ENCODE data around the gene SIGLEC1.

The SIGLEC1 gene

GRCh38 chr20:3693376-3693775 lies 19.0 kb downstream of the SIGLEC1 start:
- TF ChIP-seq, protein P1, sequence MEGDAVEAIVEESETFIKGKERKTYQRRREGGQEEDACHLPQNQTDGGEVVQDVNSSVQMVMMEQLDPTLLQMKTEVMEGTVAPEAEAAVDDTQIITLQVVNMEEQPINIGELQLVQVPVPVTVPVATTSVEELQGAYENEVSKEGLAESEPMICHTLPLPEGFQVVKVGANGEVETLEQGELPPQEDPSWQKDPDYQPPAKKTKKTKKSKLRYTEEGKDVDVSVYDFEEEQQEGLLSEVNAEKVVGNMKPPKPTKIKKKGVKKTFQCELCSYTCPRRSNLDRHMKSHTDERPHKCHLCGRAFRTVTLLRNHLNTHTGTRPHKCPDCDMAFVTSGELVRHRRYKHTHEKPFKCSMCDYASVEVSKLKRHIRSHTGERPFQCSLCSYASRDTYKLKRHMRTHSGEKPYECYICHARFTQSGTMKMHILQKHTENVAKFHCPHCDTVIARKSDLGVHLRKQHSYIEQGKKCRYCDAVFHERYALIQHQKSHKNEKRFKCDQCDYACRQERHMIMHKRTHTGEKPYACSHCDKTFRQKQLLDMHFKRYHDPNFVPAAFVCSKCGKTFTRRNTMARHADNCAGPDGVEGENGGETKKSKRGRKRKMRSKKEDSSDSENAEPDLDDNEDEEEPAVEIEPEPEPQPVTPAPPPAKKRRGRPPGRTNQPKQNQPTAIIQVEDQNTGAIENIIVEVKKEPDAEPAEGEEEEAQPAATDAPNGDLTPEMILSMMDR (IDR thresholded peaks at IDR 0.05; ENCODE audit: insufficient read depth, low read length, missing control alignments): no peak

DNA sequence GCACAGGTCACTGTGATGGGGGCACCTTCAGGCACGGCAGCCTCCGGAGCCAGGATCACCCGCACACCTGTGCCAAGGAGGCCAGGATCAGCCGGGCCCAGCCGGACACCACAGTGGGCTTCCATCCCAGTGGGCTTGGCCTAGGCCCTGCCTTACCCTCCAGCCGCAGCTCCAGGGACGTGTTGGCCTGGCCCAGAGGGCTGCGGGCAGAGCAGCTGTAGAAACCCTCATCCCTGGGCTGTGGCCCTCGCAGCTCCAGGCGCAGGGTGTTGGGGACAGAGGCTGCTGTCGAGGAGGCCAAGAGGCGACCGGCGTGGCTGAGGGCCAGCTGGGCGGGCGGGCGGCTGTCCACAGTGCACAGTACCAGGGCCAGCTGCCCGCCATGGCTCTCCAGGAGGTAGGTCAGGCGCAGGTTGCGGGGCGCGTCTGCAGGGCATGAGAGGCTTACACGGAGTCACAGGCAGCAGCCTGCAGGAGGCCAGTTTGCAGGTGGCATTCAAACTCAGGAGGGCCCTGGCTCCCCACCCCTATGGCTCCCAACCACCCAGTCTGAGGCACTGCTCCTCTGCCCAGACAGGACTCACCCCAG lies 19.6 kb downstream of the SIGLEC1 start:
- ChIA-PET CTCF (interaction anchor here (0.9 to 43.4 kb wide), 2 partner anchors 15 to 16 kb away, joined by 3 to 1151 read pairs; partner anchors contain the start of gene SIGLEC1), POLR2A (no interaction called here)
- H3K4me3 ChIP-seq (ENCODE audit: low read depth, low read length): no peak overlapping the region
- TF ChIP-seq, protein P1 (IDR thresholded peaks at IDR 0.05; ENCODE audit: insufficient read depth, low read length, missing control alignments): no peak
- no peak for DNase-seq (ENCODE audit: low read depth, low spot score)

More at GRCh38 chr20:3693376-3693775, 19.0 kb downstream of the SIGLEC1 start:
- ChIA-PET POLR2A (no interaction called here), CTCF (interaction anchor here (0.9 to 43.4 kb wide), 3 partner anchors 14 to 57 kb away, joined by 3 to 1151 read pairs (median 3); partner anchors contain the start of gene SIGLEC1)
- DNase-seq (ENCODE audit: low read depth, low spot score): no peak
- no peak overlapping the region for H3K4me3 ChIP-seq (ENCODE audit: low read depth, low read length)

DNA sequence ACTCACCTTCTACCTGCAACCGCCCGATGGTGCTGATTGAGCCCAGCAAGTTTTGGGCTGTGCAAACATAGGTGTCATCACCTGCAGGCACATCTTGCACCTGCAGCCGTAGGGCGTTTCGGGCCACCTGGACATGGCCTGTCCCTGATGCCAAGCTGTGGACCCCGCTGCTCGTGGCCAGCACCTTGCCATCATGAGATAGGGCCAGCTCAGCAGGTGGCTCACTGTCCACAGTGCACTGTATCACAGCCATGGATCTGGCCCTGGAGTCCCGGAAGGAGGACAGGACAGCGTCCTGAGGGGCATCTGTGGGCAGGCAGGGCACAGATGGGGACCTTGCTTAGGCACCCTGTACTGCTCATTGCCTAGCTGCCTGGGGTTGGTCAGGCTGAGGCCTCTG lies 20.5 kb downstream of the SIGLEC1 start:
- no peak overlapping the region for H3K4me3 ChIP-seq (ENCODE audit: low read depth, low read length)
- TF ChIP-seq, protein P1 (IDR thresholded peaks at IDR 0.05; ENCODE audit: insufficient read depth, low read length, missing control alignments): no peak
- no peak for DNase-seq (ENCODE audit: low read depth, low spot score)
- POLR2A ChIA-PET: interaction anchor here (0.9 kb wide), 1 partner anchor 23 kb away, joined by 3 read pairs; no protein-coding TSS in a partner anchor
- CTCF ChIA-PET: interaction anchor here (43.4 kb wide), 1 partner anchor 16 kb away, joined by 1151 read pairs; the partner anchor contains the start of gene SIGLEC1

GRCh38 chr20:3691306-3691705 lies 21.1 kb downstream of the SIGLEC1 start:
- no peak for DNase-seq (ENCODE audit: low read depth, low spot score)
- POLR2A ChIA-PET: interaction anchor here (0.9 kb wide), 1 partner anchor 23 kb away, joined by 3 read pairs; no protein-coding TSS in a partner anchor
- H3K4me3 ChIP-seq (ENCODE audit: low read depth, low read length): no peak overlapping the region
- TF ChIP-seq, protein P1 (IDR thresholded peaks at IDR 0.05; ENCODE audit: insufficient read depth, low read length, missing control alignments): no peak
- CTCF ChIA-PET: interaction anchor here (43.4 kb wide), 1 partner anchor 16 kb away, joined by 1151 read pairs; the partner anchor contains the start of gene SIGLEC1

- no peak for DNase-seq (ENCODE audit: low read depth, low spot score)
- no peak overlapping the region for H3K4me3 ChIP-seq (ENCODE audit: low read depth, low read length)
- ChIA-PET CTCF (interaction anchor here (1.2 to 43.4 kb wide), 2 partner anchors 14 to 17 kb away, joined by 3 to 1151 read pairs; partner anchors contain the start of gene SIGLEC1), POLR2A (no interaction called here)
- TF ChIP-seq, protein P1 (IDR thresholded peaks at IDR 0.05; ENCODE audit: insufficient read depth, low read length, missing control alignments): no peak
Measured at GRCh38 chr20:3690413-3690812, 22.0 kb downstream of the SIGLEC1 start.

- POLR2A ChIA-PET: no interaction called here
- no peak for DNase-seq (ENCODE audit: low read depth, low spot score)
- H3K4me3 ChIP-seq (ENCODE audit: low read depth, low read length): no peak overlapping the region
- TF ChIP-seq, protein P1 (IDR thresholded peaks at IDR 0.05; ENCODE audit: insufficient read depth, low read length, missing control alignments): no peak
- CTCF ChIA-PET: interaction anchor here (1.2 to 43.4 kb wide), 2 partner anchors 13 to 18 kb away, joined by 3 to 1151 read pairs; partner anchors contain the start of gene SIGLEC1
Measured at GRCh38 chr20:3689978-3690377, 22.4 kb downstream of the SIGLEC1 start.

All from AG04449 (cell line).